Measurements from ENCODE around the gene HPS3. TPM values are rescaled to one million over a fixed set of nuclear protein-coding genes. Genes with fewer than 3 reads are reported as not detected.
"Not testable (repeated sequence)": the region's sequence is repeated elsewhere in the genome, so short reads cannot be mapped to it uniquely, and the experiment has no call there.

Gene HPS3
- total RNA-seq, 1 donor from 2014 or later = 5.3 TPM

DNA sequence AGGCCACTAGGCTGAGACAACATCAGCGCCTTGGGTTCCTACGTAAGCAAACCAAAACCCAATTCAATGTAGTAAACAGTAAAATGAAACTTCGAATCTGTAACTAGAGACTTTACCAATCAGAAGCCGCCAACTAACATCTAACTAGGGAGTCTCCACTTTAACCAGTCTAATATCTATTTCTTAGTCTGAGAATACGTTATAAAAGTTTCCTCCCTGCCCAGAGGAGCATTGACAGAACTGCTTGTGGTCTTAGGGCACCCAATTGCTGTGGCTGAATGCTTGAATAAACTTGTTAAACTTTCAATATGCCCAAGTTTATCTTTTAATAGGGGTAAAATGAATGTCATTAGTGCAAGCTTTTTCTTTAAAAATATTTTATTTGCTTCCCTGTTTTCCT lies 87.9 kb downstream of the HPS3 start:
- intact Hi-C loops (cut with DNase I) = no loop called here
- DNase-seq (ENCODE audit: missing footprints) (no peak), ATAC-seq (no peak)

DNA sequence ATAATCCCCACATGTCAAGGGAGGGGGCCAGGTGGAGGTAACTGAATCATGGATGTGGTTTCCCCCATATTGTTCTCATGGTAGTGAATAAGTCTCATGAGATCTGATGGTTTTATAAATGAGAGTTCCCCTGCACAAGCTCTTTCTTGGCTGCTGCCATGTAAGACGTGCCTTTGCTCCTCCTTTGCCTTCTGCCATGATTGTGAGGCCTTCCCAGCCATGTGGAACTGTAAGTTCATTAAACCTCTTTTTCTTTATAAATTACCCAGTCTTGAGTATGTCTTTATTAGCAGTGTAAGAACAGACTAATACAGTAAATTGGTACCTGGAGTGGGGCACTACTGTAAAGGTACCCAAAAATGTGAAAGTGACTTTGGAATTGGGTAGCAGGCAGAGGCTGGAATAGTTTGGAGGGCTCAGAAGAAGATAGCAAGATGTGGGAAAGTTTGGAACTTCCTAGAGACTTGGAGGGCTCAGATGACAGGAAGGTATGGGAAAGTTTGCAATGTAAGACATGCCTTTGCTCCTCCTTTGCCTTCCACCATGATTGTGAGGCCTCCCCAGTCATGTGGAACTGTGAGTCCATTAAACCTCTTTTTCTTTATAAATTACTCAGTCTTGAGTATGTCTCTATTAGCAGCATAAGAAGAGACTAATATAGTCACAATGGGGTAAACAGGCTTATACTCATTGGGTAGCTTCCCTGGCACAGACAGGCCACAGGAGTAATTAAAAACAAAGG lies 90.1 kb downstream of the HPS3 start:
- ATAC-seq; DNase-seq (ENCODE audit: missing footprints); intact Hi-C loops (cut with DNase I): not testable (repeated sequence)

DNA sequence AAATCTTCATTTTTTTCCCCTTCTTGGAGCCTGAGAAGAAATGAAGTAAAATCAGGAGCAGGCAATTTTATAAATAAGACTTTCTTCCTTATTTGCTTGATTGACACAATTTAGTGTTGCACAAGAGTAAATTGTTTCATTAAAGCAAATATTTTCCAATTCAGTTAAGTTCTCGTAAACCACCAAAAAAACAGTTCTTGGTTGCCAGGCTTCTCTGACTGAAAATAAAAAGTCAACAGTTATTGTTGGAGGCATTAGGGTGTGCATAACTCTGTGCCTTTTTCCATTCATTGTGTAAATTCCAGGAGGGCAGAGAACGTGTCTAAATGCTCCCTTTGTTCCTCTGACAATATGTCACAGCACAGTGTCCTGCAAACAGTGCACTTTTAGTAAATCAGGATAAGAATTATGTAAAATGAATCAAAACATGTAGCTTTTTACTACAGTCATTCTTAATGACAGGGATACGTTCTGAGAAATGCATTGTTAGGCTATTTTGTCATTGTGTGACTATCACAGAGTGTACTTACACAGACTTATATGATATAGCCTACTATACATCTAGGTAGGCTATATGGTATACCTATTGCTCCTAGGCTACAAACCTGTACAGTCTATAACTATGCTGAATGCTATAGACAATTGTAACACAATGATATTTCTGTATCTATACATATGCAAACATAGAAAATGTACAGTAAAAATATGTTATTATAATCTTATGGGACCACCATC lies 92.5 kb downstream of the HPS3 start, which contains the start of gene CP:
Gene CP (minus strand): TSS at position 47 of the 735 bp plus-strand sequence. CDS start 37 bp downstream, at position 10.
- intact Hi-C loops (cut with DNase I) = no loop called here
- ATAC-seq = no peak
- DNase-seq (ENCODE audit: missing footprints) = no peak

Other genes with a start within 250 kb of the HPS3 start
- gene GYG1, start 138.1 kb upstream of the HPS3 start, total RNA-seq = 202 TPM
- gene HLTF, start 43.1 kb upstream of the HPS3 start, total RNA-seq = 26.1 TPM
- 3.4 TPM for gene CP, start 92.2 kb downstream of the HPS3 start, total RNA-seq
- 15.8 TPM for gene TM4SF18, start 204.0 kb downstream of the HPS3 start, total RNA-seq
- 124 TPM for gene TM4SF1, start 248.0 kb downstream of the HPS3 start, total RNA-seq

All from Right ventricle myocardium inferior (tissue), 1 donor.